Epithelial cell of esophagus (primary cell): ENCODE data around the gene GPBP1.
A peak's percentile ranks its signal among the peaks of the same experiment; 100 is the strongest.

Experiments used
- DNase-seq: peaks from one replicate; pipeline ENCODE4 v3.0.0; 2010; ENCODE audit warnings: low read depth
- H3K4me3 ChIP-seq: 2 replicates; pipeline ENCODE4 v1.5.1; 2011; ENCODE audit warnings: mild to moderate bottlenecking, low read length, control low read depth
- CTCF ChIP-seq: IDR thresholded peaks from 2 replicates; pipeline ENCODE4 v1.5.1; 2011; ENCODE audit warnings: low read depth, mild to moderate bottlenecking, low read length, control low read depth, inconsistent platforms; ENCODE audit not compliant: insufficient read depth; ENCODE audit errors: missing control alignments

Gene GPBP1

DNA sequence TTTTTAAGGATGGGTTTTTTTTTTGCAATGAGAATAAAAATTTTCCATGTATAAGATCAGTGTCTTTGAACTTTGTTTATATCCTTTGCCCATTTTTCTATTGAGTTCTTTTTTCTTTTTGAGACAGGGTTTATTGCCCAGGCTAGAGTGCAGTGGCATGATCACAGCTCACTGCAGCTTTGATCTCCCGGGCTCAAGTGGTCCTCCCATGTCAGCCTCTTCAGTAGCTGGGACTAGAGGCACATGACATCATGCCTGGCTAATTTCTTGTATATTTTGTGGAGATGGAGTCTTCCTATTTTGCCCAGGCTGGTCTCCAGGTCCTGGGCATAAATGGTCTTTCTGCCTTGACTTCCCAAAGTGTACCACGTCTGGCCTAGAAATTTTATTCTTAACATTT is 21.2 kb downstream of the GPBP1 start:
- DNase-seq, result no peak
- no peak overlapping the region for H3K4me3 ChIP-seq
- no peak for TF ChIP-seq CTCF

DNA sequence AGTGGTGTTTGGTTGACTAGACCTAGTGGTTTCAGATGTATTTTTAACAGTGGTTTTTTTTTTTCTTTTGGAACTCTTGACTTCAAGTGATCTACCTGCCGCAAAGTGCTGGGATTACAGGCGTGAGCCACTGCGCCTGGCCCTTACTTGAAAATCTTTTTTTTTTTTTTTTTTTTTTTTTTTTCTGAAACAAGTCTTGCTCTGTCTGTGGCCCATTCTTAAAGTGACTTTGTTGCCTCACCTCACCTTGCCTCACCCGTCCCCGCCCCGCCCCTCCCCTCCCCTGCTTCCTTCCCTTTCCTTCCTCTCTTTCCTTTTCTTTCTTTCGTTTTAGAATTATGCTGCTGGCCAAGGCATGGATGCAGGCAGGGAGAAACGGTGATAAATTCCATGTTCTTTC is 26.0 kb downstream of the GPBP1 start:
- no peak overlapping the region for H3K4me3 ChIP-seq
- TF ChIP-seq CTCF, result no peak
- DNase-seq, result peak; percentile 77

DNA sequence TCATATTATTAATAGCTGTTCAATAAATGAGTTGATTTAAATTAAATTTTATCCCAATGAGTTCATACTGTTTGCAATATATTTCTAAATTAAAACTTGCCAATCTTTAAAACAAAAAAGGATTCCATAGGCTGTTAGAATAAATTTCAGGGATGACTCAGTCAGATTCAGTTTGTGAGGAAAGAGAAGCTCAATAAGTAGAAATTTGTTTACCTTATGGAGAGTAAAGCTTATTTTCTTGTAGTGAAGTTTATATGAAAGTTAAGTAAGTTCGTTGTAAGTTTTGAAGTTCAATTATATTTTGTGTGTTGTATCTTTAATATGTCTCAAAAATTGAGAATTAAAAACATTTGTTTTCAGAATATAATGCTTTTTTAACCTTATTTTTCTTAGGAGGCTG is 29.0 kb downstream of the GPBP1 start:
- no peak for DNase-seq
- no peak overlapping the region for H3K4me3 ChIP-seq
- no peak for TF ChIP-seq CTCF

DNA sequence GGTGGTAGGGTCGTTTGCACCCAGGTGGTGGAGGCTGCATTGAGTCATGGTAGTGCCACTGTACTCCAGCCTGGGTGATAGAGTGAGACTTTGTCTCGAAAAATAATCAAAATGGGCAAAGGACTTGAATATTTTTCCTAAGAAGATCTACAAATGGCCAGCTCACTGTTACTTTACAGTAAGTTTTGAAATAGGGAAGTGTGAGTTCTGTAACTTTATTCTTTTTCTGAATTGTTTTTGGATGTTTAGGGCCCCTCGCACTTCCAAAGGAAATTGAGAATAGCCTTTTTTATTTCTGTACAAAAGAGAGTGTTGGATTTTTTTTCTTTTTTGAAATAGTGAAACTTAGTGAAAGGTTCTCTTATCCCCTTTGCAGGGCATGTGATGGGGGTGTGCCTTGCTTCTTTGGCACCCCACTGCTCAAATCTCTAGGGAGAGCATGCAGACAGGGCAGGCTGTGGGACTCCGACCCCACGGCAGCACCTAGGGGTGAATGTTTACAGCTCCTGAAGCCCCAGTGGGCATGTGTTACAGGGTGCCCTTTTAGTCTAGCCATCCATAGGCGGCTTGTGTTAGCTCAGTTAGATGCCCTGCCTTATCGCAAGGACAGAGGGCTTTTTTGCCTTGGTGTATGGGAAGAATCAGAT is 33.3 kb downstream of the GPBP1 start:
- DNase-seq, result no peak
- H3K4me3 ChIP-seq, result no peak overlapping the region
- no peak for TF ChIP-seq CTCF

- no peak overlapping the region for H3K4me3 ChIP-seq
- no peak for DNase-seq
- no peak for TF ChIP-seq CTCF
Observed at GRCh38 chr5:57207681-57208080, 33.8 kb downstream of the GPBP1 start.

- TF ChIP-seq CTCF, result no peak
- DNase-seq, result peak; percentile 77
- no peak overlapping the region for H3K4me3 ChIP-seq
Observed at GRCh38 chr5:57209316-57210040, 35.6 kb downstream of the GPBP1 start.

DNA sequence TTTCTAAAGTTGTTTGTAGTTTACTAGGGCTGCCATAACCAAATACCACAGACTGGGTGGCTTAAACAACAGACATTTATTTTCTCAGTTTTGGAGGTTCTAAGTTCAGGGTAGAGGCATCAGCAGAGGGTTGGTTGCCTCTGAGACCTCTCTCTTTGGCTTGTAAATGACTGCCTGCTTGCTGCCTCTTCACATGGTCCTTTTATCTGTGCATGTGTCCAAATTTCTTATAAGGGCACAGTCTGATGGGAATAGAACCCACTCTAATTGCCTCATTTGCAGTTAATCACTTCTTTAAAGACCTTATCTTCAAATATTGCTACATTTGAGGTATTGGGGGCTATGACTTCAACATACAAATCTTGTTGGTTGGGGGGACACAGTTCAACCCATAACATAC is 36.8 kb downstream of the GPBP1 start:
- no peak for DNase-seq
- no peak for TF ChIP-seq CTCF
- no peak overlapping the region for H3K4me3 ChIP-seq
